Omental fat pad (tissue), 4 donors: Measurements from ENCODE around the gene SIRPB2. TPM values are rescaled to one million over a fixed set of nuclear protein-coding genes. Genes with fewer than 3 reads are reported as not detected.

Source experiments
- ATAC-seq: fragments of 150-250 bp; one replicate; pipeline ENCODE4 v1.9.1; 2016; ENCODE audit warnings: mild to moderate bottlenecking, moderate library complexity; ENCODE audit not compliant: low FRiP score
- DNase-seq: peaks from one replicate; pipeline ENCODE4 v3.0.0-alpha.2; 2019; ENCODE audit warnings: low spot score
- total RNA-seq, 4 donors: library from RNA; depleted of rRNA; stranded (reverse); fragments of >200 nt; gene quantifications; one replicate each; pipeline ENCODE4 v1.1.0, GENCODE V29; 2016
- TF ChIP-seq, protein P1 (sequence below), 3 donors: fragments of 450-650 bp; IDR thresholded peaks; one replicate each; pipeline ENCODE4 v1.5.1; 2016 to 2017; ENCODE audit warnings: antibody characterized with exemption in 3 of 3, mild to moderate bottlenecking in 3 of 3, moderate library complexity in 2 of 3

Gene SIRPB2
- total RNA-seq, 4 donors from 2014 or later = 13.6 to 35.0 (median 25.7) TPM

DNA sequence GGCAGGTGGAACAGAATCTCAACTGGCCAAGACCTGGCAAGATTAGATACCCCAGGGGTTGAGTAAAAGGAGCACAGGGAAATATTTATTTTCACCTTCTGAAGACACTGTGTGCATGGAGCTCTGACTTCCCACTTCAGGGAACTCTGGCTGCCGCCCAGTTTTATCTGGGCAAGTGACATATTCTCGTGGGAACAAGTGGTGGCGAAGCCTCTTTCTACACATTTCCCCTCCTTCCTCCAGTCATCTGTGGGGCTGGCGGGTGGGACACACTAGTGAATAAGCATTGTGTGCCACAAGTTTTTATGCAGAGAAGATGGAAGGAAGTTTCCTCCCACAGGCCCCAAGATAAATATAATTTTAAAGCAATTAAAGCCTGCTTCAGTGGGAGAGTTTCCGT, 48.1 kb downstream of the SIRPB2 start:
- ATAC-seq (no peak), DNase-seq (no peak)
- TF ChIP-seq, protein P1, sequence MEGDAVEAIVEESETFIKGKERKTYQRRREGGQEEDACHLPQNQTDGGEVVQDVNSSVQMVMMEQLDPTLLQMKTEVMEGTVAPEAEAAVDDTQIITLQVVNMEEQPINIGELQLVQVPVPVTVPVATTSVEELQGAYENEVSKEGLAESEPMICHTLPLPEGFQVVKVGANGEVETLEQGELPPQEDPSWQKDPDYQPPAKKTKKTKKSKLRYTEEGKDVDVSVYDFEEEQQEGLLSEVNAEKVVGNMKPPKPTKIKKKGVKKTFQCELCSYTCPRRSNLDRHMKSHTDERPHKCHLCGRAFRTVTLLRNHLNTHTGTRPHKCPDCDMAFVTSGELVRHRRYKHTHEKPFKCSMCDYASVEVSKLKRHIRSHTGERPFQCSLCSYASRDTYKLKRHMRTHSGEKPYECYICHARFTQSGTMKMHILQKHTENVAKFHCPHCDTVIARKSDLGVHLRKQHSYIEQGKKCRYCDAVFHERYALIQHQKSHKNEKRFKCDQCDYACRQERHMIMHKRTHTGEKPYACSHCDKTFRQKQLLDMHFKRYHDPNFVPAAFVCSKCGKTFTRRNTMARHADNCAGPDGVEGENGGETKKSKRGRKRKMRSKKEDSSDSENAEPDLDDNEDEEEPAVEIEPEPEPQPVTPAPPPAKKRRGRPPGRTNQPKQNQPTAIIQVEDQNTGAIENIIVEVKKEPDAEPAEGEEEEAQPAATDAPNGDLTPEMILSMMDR (IDR thresholded peaks at IDR 0.05) = no peak

GRCh38 chr20:1442304-1442703, 48.9 kb downstream of the SIRPB2 start:
- no peak for ATAC-seq
- TF ChIP-seq, protein P1 (IDR thresholded peaks at IDR 0.05) = no peak
- DNase-seq = no peak

- no peak for ATAC-seq
Measured at GRCh38 chr20:1441133-1441532, 50.1 kb downstream of the SIRPB2 start.

GRCh38 chr20:1440024-1440423, 51.2 kb downstream of the SIRPB2 start:
- ATAC-seq = no peak
- TF ChIP-seq, protein P1 (IDR thresholded peaks at IDR 0.05) = no peak
- no peak for DNase-seq

More at GRCh38 chr20:1441133-1441532, 50.1 kb downstream of the SIRPB2 start:
- TF ChIP-seq, protein P1 (IDR thresholded peaks at IDR 0.05) = no peak
- DNase-seq = no peak

DNA sequence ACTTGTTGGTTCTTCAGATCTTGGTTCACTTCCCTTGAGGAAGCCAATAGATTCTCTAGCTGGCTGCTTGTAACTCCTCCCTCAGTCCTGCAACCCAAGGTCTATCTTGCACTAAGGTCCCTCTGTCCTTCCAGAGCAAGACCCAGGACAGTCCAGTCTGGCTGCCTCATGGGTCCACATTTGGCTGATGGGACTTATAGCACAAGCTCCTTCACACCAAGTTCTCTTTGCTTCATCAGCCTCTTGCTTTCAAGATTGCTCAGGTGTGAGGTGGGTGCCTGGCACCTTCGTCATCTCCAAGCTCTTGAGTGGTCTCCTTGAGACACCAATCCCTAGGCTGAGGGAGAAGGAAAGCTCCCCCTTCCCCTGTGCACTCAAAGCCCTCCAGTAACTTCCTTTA, 52.9 kb downstream of the SIRPB2 start:
- DNase-seq (no peak), ATAC-seq (no peak)
- TF ChIP-seq, protein P1 (IDR thresholded peaks at IDR 0.05) = no peak

DNA sequence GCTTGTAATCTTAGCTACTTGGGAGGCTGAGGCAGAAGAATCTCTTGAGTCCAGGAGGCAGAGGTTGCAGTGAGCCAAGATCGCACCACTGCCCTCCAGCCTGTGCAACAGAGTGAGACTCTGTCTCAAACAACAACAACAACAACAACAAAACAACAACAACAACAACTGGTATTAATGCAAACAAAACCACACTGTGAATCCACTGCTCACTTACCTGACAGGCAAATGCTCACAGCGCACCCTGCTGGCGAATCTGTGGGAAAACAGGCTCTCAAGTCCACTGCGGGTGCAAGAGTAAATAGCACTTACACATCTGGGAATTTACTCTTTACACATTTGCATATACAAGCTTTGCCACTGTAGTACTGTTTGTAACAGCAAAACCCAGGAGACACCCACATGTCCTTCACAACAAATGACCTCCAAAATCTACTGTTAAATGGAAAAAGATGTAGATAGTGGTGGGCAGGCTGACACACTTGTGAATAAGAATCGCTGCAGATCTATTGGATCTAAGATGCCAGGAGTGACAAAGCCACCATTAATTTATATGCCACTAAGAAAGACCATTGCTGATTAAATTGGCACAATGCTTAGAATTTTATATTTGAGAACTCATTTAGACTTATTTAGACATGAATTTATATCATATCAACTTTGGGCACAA, 53.9 kb downstream of the SIRPB2 start:
- TF ChIP-seq, protein P1 (IDR thresholded peaks at IDR 0.05) = peak in 1 of 3 donors; percentile 74
- peak; percentile 36 for ATAC-seq
- DNase-seq = peak; percentile 40

- DNase-seq (no peak), ATAC-seq (no peak)
- TF ChIP-seq, protein P1 (IDR thresholded peaks at IDR 0.05) = no peak
Measured at GRCh38 chr20:1436263-1436662, 55.0 kb downstream of the SIRPB2 start.
